Astrocyte of the spinal cord (primary cell): ENCODE results near the gene TSHR.

Experiments
- DNase-seq: peaks from one replicate; pipeline ENCODE4 v3.0.0; 2011; ENCODE audit warnings: low read depth, low spot score
- H3K4me3 ChIP-seq: 2 replicates; pipeline ENCODE4 v1.5.1; 2011; ENCODE audit warnings: low read depth, mild to moderate bottlenecking, low read length, moderate library complexity
- in situ Hi-C: cut with HindIII; loops from 2 replicates; pipeline ENCODE4 v1.10.0; 2017; ENCODE audit warnings: low sequenced_read_pairs
- TF ChIP-seq, protein P1 (sequence below): IDR thresholded peaks from 2 replicates; pipeline ENCODE4 v1.5.1; 2012; ENCODE audit warnings: low read depth, mild to moderate bottlenecking, low read length, inconsistent platforms

The TSHR gene

GRCh38 chr14:81093651-81094050, 138.2 kb downstream of the TSHR start:
- TF ChIP-seq, protein P1, sequence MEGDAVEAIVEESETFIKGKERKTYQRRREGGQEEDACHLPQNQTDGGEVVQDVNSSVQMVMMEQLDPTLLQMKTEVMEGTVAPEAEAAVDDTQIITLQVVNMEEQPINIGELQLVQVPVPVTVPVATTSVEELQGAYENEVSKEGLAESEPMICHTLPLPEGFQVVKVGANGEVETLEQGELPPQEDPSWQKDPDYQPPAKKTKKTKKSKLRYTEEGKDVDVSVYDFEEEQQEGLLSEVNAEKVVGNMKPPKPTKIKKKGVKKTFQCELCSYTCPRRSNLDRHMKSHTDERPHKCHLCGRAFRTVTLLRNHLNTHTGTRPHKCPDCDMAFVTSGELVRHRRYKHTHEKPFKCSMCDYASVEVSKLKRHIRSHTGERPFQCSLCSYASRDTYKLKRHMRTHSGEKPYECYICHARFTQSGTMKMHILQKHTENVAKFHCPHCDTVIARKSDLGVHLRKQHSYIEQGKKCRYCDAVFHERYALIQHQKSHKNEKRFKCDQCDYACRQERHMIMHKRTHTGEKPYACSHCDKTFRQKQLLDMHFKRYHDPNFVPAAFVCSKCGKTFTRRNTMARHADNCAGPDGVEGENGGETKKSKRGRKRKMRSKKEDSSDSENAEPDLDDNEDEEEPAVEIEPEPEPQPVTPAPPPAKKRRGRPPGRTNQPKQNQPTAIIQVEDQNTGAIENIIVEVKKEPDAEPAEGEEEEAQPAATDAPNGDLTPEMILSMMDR, result no peak
- no peak for DNase-seq

DNA sequence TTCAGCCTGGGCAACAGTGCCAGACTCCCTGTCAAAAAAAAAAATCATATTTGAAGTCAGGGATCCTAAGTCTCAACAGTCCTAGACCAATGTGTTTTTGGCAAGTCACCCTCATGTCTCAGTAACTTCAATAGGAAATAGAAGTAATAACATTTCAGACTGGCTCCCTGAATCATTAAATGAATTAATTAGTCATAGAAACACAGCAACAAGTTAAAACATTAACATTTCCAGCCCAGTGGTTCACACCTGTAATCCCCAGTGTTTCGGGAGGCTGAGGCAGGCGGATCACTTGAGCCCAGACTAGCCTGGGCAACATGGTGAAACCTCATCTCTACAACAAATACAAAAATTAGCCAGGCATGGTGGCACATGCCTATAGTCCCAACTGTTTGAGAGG, 140.1 kb downstream of the TSHR start:
- in situ Hi-C loops, result no loop called here
- DNase-seq, result no peak
- TF ChIP-seq, protein P1, result no peak
- no peak overlapping the region for H3K4me3 ChIP-seq

More at GRCh38 chr14:81093651-81094050, 138.2 kb downstream of the TSHR start:
- no peak overlapping the region for H3K4me3 ChIP-seq
- in situ Hi-C loops, result no loop called here

GRCh38 chr14:81096656-81097055, 141.2 kb downstream of the TSHR start:
- H3K4me3 ChIP-seq, result no peak overlapping the region
- DNase-seq, result no peak
- in situ Hi-C loops, result no loop called here
- TF ChIP-seq, protein P1, result no peak

GRCh38 chr14:81102217-81102616, 146.8 kb downstream of the TSHR start:
- no peak for DNase-seq
- TF ChIP-seq, protein P1, result no peak
- H3K4me3 ChIP-seq, result no peak overlapping the region
- in situ Hi-C loops, result no loop called here

GRCh38 chr14:81103443-81103842, 148.0 kb downstream of the TSHR start:
- no peak overlapping the region for H3K4me3 ChIP-seq
- no peak for DNase-seq
- TF ChIP-seq, protein P1, result no peak
- in situ Hi-C loops, result no loop called here

DNA sequence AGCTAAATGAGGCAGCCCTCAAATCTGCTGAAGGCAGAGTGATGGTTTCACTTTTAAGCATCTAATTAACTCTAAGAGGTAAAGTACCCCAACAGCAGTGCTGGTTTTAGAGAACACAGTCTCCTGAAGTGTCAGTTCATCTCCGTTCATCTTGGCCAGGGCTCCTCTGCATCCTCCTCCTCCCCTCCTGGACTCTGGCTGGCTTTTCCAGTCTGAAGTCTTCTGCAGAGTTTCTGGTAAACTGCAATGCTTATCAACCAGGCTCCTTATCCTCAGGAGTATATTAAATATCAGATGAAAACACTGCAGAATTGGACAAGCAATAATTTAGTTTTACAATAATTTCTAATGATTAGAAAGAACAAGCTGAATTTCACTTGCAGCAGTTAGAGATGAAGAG, 150.0 kb downstream of the TSHR start:
- H3K4me3 ChIP-seq, result no peak overlapping the region
- in situ Hi-C loops, result no loop called here
- TF ChIP-seq, protein P1, result no peak
- no peak for DNase-seq

GRCh38 chr14:81105961-81106360, 150.5 kb downstream of the TSHR start:
- no peak overlapping the region for H3K4me3 ChIP-seq
- in situ Hi-C loops, result no loop called here
- TF ChIP-seq, protein P1, result no peak
- DNase-seq, result no peak
